Measurements from ENCODE around the gene GARNL3.

GARNL3 gene

DNA sequence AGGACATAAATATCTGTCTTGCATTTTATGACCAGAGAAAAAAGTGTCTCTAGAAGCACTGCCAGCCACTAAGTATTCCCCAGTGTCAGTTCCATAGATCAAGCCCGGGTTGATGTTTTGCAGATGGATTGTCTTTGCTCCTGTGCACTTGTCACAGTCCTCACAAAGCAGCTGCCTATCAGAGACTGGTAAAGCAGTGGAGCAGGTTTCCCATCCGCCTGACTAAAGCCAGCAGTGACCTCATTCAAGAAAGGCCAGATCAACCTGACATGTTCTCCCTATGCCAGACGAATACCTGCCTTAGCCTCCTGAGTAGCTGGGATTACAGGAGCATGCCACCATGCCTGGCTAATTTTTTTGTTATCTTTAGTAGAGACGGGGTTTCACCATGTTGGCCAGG is 26.8 kb upstream of the GARNL3 start:
- no peak for DNase-seq (ENCODE audit: low spot score)

DNA sequence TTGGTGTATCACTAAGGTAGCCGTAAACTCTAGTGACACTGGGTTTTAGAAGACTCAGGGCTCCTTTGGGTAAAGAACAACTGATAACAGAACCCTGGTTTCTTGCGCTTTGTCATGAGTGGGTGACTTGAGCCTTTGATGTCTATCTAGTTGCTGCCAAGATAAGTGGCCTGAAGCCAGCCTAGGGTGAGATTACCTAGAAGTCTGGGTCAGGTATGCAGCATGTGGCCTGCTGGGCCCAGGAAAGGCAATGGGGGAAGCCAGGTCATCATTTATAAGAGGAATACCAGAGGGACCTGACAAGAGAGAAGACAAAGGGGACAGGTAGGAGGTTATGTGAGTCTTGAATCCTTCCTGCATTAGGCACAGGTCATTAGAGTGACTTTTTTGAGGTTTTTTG is 23.2 kb upstream of the GARNL3 start:
- no peak for DNase-seq (ENCODE audit: low spot score)

DNA sequence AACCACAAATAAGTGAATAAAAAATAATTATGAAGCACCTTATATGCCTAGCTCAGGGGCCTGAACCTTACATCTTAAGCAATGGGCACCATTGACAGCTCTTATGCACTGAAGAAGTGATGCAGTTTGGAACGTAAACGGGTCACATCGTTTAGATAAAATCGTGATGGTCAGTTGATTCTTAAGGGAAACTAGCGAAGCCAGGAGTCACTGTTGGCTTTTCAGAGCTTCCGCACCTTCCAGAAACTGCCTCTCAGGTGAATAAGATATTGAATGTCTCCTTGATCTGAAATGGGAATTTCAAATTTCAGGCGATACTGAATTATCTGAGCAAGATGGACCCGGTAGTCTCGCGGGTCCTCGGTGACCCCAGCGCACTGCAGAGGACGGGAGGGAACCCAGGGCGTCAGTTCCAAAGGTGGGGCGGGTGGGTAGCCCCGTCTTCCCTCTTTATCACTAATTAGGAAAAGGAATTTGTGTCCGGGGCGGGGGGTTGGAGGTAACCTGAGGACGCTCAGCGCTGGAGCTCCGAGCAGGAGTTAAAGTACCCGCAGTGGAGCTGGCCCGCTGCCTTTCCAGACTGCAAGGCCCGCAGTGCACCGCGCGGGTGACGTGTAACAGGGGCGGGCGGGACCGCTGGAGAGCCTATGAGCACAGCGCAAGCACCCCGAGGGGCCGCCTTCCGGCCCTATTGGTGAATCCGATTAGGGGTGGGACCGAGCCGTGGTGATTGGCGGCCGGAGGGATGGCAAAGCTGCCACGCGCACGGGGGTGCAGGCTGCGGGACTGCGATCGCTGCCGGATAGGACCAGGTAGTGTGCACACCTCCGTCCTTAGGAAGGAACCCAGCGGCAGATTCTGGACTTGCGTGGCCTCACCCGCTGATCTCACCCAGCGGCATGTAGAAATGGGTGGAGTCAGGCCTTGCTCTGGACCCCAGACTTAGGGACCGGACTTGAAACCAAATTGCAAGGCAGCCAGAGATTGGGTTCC is 19.7 kb upstream of the GARNL3 start:
- DNase-seq (ENCODE audit: low spot score): peak; percentile 99

DNA sequence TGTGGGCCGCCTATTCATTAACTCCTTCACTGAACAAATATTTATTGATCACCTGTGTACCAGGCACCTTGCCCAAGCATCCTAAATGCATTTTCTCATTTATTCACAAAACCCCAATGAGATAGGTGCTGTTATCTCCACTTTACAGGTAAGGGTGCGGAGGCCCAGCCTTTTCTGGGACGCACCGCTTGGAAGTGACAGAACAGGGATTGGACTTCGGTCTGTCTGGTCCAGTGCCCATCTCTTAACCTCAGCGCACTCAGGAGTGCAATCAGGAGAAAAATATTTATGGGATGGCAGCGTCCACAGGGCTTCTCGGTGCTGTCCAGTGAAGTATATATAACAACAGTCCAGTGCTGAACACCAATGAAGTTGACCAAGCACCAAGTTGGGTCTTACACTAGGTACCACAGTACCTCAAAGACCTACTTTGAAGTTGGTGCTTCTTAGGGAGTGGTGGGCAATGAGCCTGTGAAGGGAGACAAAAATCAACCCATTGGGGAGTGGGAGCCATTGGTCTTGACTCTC is 18.9 kb upstream of the GARNL3 start:
- no peak for DNase-seq (ENCODE audit: low spot score)

DNA sequence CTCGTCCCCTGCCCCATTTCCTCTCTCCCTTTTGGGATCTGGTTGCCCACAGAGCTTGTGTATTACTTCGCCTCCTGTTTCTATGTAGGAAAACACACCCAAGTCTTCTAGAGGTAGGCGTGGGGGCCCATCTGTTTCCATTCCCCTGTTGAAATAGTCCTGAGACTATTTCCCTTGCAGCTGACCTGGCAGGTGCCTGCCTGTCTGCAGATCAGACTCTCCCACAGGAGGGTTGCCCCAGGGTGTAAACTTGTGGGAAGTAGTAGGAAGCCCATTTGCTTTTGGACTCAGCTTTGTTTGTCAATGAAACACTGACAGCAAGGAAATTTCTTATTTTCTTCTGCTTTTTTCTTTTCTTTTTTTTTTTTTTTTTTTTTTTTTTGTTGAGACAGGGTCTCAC is 16.3 kb upstream of the GARNL3 start:
- DNase-seq (ENCODE audit: low spot score): no peak

DNA sequence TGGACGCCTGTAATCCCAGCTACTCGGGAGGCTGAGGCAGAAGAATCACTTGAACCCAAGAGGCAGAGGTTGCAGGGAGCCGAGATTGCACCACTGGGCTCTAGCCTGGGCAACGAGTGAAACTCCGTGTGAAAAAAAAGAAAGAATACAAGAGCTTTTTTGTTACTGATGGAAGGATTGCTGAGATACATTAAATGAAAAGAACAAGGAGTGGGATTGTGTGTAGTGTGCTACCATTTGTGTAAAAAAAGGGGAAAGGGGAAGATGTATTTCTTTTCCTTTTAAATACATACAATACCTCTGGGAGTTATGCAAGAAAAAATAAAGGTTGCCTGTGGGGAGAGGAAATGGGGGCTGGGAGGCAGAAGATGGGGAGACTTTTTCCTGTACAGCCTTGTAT is 14.7 kb upstream of the GARNL3 start:
- DNase-seq (ENCODE audit: low spot score): no peak

DNA sequence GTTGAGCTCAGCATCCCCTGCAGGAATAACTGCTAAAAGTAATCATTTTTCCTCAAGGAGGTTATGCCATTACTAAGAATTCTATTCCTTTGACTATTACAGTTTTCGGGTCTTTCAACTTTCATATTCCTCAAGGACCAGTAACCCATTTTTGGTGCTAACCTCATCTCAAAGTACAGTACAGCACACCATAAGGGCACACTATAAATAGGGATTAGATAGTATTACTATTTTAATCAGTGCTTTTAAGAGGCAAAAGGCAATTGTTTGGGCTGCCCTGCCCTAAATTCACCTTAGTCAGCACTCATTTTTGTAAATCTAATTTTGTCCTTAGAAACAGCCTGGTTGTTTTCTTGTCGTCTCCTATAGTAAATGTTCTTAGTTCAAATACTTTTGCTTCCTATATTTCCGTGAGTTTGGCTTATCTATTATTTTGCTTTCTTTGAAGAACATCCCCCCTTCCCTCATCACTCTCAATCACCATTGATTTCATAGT is 13.6 kb upstream of the GARNL3 start:
- no peak for DNase-seq (ENCODE audit: low spot score)

DNA sequence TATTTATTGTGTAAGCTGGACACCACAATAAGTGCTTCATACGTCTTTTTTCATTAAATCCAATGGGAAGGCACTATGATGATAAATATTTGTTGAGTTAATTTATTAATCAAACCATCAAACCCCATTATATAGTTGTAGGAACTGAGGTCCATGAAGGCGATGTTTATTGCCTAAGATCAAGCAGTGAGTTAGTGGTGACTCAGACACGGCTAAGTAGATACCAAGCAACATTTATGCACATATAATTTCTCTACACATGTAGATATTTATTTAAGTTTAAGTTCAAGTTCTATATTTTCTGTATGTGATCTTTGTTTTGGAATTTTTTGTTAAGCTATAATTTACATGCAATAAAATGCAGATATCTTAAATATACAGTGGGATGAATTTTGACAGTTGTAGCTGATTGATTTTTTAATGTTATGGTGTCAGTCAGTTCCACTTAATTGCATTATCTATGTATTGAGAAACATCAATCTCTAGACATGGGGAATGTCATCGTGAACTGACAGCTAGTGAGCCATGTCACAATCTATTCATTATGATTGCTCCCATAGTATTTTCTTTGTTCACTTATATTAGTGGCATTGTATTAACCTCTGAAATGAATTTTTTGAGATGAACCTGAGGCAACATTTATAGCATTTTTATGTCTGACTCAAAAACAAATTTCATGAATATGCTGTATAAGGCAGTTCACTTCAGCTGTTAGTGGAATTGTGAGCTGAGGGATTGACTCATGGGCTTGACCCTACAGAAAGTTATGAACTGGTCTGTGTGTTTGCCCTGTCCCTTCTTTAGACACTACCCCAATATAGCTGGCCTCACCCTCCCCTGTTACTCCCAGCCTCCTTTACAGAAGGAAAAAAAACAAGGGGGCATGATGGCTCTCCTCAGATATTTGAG is 11.9 kb upstream of the GARNL3 start:
- DNase-seq (ENCODE audit: low spot score): peak; percentile 42

DNA sequence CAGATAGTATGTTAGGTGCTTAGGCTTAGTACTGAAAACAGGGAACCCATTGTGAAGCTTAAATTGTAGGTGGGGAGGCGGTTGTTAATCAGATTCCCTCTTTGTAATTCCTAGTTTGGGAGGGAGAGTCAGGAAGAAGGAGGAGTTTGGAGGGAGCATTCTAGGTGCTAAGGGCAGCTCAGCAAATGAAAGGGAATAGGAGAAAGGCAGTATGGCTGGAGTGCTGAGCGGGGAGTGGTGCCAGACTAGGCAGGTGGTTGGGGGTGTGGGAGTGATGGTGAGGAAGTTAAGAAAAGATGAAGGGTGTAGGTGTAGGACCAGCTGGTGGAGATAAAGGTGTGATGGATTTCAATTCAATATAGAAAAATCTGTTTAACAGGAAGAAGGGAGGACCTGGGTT is 11.1 kb upstream of the GARNL3 start:
- DNase-seq (ENCODE audit: low spot score): no peak

DNA sequence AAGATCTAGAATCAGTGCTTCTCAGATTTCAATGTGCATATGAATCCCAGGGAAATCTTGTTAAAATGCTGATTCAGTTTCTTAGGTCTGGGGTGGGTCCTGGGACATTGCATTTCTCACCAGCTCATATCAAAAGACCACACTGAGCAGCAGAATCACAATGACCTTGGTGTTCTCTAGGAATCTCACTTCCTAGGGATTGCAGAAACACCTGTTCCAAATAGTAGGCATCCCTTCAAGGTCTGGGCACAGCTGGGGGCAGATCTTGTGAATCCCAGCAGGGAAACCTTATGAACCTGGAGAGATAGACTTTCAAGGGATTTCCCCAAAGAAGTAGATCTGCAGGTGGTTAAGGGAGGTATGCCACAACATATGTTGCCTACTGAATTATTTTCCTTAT is 8.9 kb upstream of the GARNL3 start:
- no peak for DNase-seq (ENCODE audit: low spot score)

DNA sequence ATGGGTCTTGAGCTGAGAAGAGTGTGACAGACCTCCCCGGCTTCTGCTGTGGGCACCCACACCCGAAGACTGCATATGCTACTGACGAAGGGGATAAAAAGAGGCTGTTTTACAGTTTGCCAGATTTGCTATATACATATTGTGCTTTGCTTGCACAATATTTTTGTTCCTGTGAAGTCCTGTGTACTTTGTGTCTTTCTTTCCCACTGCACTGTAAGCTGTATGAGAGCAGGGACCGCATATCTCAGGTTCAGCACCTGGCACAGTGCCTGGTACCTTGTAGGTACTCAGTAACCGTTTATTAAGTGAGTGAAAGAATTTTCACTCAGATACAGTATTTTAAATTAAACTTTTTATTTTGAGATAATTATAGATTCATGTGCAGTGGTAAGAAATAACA is 8.2 kb upstream of the GARNL3 start:
- DNase-seq (ENCODE audit: low spot score): no peak

DNA sequence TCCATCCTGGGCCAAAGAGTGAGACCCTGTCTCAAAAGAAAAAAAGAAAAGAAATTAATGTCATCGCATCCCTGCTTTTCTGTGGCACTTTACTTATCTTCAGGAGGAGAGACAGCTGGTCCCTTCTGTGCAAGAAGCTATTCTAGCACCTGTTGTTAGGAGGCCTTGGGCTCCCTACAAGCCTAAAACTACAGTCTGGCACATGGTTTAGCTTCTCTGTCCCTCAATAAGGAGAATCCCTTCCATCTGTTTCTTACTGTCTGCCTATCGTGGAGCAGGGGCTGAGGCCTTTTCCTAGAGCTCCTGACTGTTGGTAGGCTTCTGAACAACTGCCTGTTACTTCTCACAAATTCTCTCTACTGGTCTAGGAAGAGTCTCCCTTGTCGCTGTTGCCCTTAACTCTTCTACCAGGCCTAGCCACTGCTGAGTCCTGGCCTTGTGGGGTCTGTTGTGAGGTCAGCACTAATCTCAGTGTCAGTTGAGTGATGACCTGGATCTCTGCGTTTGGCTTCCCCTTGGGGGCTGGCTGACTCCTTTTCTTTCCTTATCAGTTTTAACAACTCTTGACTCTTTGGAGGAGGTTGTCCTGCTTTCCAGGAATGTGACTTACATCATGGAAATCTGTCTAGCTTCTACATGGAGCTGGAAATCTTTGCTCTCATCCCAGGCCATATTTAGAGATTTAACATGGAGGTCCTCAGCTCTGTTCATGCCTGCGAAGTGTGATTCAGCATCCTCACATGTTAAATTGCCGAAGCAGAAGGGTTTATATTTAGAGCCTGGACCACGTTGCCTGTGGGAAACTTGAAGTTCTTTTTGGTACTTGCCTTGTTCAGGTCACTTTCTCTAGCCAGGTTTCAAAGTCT is 5.7 kb upstream of the GARNL3 start:
- DNase-seq (ENCODE audit: low spot score): no peak

DNA sequence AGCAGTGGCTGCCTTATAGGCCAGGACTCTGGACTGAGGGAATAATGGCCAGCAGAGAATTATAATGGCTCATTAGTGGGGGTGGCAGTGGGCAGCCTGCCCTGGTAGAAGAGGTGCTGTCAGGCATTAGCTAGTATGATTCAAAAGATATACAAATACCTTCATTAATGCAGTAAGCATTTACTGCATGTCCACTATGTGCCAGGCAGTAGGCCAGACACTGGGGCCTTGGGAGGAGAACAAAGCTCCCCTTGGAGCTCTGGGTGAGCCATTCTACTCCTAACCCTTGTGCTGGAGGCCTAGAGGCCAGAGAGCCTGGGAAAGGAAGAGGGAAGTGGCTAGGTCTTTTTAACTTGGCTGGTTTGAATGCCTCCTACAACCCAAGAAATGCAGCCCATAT is 2.0 kb upstream of the GARNL3 start:
- DNase-seq (ENCODE audit: low spot score): no peak

DNA sequence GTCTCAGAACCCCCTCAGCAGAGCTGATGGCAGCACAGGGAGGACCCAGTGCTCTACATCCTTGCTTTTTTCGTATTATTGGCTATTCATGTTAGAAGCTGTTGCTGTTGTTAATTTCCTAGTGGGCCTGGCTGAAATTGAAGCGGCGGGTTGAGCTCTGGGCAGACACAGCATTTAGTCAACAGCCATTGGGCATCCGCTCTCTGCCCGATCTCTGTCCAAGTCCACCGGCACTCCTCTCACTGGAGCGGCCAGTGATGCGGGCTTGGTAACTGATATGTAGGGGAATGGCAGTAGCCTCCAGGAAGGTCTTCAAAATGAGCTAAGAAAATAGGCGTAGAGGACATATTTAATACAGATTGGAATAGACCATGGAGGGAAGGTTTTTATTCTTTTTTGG is 1.3 kb upstream of the GARNL3 start:
- DNase-seq (ENCODE audit: low spot score): no peak

DNA sequence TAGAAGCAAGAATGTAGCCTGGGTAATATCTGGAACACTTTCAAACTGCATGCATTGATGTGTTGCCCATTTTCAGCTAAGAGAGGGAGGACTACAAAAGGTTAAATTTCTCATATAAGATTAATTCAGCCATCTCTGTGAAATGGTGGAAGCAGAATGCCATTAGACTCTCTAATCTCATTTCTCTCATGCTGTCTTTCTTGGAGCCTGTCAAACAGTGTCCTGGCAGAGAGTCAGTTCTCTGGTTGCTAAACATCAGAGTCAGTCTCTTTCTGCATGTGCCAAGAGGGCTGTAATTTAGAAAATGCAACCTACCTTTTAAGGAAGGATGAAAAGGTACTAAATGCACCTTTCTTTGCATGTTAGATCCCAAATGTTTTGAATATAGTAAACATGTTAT is 910 bp upstream of the GARNL3 start:
- DNase-seq (ENCODE audit: low spot score): no peak

DNA sequence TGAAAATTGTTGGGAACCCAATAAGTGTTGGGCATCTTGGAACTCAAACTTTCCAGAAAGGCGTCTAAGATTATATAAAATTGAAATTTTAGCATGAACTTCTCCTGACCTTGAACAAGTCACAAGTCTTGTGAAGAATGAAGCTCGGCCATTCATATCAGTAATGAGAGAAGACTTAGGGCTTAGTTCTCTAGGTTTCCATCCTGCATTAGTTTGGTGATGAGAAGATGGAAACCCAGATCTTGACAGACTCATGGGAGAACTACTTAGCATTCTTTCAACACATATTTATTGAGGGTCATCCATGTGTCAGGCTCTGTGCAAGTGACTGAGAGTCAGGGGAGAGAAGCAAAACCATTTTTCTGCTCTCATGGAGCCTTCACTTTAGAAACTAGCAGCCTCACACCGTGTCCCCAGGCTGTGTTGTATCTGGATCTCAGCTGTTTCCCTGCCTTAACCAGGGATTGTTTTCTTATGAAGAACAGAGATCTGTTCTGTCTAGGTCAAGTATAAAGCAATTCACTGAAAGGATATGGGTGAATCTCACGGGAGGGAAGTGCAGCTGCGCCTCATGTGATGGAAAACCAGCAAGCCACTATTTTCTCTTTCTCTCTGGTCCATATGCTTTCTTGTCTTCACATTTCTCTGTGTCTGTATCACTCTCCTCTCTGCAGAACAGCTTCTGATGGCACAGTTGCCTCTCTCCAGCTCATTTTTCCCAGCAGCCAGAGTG is 3.4 kb downstream of the GARNL3 start:
- no peak for DNase-seq (ENCODE audit: low spot score)

DNA sequence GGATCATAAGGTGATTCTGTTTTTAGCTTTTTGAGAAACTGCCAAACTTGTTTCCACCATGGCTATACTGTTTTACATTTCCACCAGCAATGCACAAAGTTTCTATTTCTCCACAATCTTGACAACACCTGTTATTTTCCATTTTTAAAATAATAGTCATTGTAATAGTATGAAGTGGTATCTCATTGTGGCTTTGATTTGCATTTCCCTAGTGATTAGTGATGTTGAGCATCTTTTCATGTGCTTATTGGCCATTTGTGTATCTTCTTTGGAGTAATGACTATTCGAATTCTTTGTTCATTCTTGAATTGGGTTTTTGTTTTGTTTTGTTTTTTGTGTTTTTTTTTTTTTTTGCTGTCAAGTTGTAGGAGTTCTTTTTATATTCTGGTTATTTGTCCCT is 4.9 kb downstream of the GARNL3 start:
- no peak for DNase-seq (ENCODE audit: low spot score)

DNA sequence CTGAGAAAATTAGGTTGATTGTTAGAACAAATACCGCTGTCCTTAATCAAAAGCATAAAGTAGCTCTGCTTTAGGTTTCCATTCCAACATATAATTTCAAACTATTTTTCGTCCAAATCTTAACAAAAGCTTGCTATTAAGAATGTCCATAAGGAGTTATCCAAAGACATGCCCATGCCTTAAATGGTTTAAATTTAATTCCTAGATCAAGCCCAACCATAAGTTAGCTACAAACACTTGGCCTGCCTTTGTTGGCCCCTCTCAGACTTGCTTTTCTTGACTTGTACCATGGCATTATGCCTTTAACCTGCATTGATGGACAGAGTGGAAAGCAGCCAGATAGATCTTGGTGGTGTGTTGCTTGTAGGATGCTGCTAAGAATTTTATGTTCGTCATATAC is 8.8 kb downstream of the GARNL3 start:
- DNase-seq (ENCODE audit: low spot score): no peak

DNA sequence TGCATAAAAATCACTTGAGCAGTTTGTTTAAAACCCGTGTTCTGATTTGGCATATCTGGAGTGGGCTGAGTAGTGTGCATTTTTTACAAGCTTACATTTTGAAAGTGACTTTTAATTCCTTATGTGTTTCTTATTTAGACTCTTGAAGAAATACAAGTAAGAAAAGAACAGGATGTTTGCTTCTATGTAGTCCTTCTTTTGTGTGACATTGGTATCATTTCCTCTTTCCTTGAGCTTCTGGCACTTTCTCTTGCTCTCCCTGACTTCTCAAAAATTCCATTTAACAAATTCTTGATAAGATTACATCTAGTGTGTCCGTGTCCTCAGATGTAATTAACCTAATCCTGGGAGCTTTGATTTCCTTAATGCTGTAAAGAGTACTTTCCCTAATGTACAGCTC is 12.5 kb downstream of the GARNL3 start:
- DNase-seq (ENCODE audit: low spot score): no peak

DNA sequence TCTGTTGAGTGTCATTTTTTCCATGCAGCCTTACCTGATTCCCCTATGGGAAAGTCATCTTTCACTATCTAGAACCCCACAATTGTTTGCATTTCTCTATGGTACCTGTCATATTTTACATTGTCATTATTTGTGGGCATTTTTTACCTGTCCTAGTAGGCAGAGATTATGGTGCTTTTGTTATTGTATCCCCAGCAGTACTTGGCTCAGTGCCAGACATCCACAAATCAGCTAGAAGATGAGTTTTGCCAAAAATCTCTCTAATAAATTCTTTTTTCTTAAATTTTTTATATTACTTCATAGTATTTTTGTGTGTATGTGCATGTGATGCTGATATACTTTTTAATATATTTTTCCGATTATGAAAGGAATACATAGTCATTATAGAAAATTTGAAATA is 13.2 kb downstream of the GARNL3 start:
- DNase-seq (ENCODE audit: low spot score): no peak

DNA sequence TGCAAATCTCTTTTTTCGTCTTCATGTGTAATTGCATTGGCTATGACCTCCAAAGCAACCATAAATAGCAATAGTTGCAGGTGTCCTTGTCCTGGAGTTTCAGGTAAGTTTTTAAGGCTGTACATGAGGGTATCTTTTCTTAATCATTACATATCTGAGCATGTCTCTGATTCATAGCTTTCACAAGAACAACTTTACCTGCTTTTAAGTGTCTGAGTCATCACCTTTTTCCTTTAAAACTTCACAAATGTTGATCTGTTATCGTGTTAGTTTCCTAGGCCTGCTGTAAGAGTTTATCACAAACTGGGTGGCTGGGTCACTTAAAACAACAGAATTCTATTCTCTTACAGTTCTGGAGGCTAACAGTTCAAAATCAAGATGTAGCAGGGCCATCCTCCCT is 13.8 kb downstream of the GARNL3 start:
- no peak for DNase-seq (ENCODE audit: low spot score)

All from RKO (cell line).